ENCODE measurements around the gene TNFAIP3. TPM values are rescaled to one million over a fixed set of nuclear protein-coding genes. Genes with fewer than 3 reads are reported as not detected.

Gene TNFAIP3
- total and polyA plus RNA-seq, 2 of the 8 experiments (the other 6 are each of a cell fraction or from before 2014, with no cell fraction given), result 1.6 to 2.0 TPM

DNA sequence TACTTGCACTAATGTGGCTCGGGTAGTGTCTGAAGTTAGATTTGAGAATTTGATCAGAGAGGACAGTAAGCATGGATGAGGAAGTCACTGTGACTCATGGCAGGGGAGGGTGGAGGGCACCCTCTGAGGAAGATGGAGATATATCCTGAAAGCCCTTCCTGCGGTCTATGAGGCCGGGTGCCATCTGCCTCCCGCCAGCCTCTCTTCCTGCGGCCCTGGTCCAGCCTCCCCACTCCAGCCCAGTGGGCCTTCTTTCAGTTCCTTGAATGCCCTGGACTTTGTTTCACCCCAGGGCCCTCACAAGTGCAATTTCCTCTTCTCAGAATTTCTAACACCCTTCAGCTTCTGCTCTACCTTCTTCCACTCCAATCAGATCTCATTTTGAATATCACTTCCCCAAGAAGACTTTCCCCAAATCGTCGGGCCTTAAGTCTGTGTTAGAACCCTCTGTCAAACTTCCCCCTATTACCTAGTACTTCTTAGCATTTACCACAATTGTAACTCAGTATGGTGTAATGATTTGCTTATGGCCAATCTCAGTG is 20.2 kb upstream of the TNFAIP3 start:
- Histone ChIP-seq H2BK12ac (ENCODE audit: low read depth, low read length) (no peak overlapping the region), H3K79me1 (ENCODE audit: low read depth, low read length) (no peaks in the 10 kb centered on the region), H3K23ac (ENCODE audit: insufficient read length) (no peak overlapping the region), H3K4me2 (ENCODE audit: insufficient read depth in 1 of 2, low read depth in 2 of 2, low read length in 2 of 2) (no peak overlapping the region), H3K27ac (ENCODE audit: low read depth, low read length) (no peak overlapping the region), H3K18ac (ENCODE audit: extremely low read depth, low read length) (no peak overlapping the region), H3K4me1 (replicated peaks in 1 of 4; ENCODE audit: control insufficient read depth in 3 of 4, insufficient read depth in 4 of 4, low read length in 3 of 4) (no peaks in the 10 kb centered on the region), H3K56ac (replicated peaks; ENCODE audit: insufficient read length, low read depth, low read length) (no peak overlapping the region), H2BK15ac (ENCODE audit: low read length) (no peak overlapping the region), H3K4me3 (ENCODE audit: extremely low read depth in 1 of 4, insufficient read depth in 2 of 4, low read depth in 3 of 4, low read length in 4 of 4) (no peak overlapping the region), H2AK5ac (ENCODE audit: low read depth, low read length) (no peak overlapping the region), H3K27me3 (replicated peaks in 1 of 4; ENCODE audit: control insufficient read depth in 3 of 4, extremely low read depth in 1 of 4, insufficient read depth in 3 of 4, low read length in 3 of 4) (no peaks in the 10 kb centered on the region), H3K79me2 (ENCODE audit: control insufficient read depth in 1 of 2, insufficient read depth in 2 of 2, low read length in 2 of 2) (no peaks in the 10 kb centered on the region), H3K9ac (replicated peaks in 1 of 4; ENCODE audit: extremely low read depth in 1 of 4, low read depth in 3 of 4, low read length in 3 of 4) (no peak overlapping the region), H2AFZ (ENCODE audit: low read length) (no peak overlapping the region), H3K36me3 (ENCODE audit: control insufficient read depth in 2 of 4, insufficient read depth in 4 of 4, low read length in 3 of 4) (no peaks in the 10 kb centered on the region), H2BK5ac (ENCODE audit: low read depth, low read length) (no peak overlapping the region), H4K5ac (ENCODE audit: insufficient read length, low read depth, low read length) (no peak overlapping the region), H3K14ac (ENCODE audit: insufficient read length) (no peak overlapping the region), H4K8ac (ENCODE audit: extremely low read depth, insufficient read depth, low read length) (no peak overlapping the region), H3K23me2 (ENCODE audit: low read depth, low read length) (no peaks in the 10 kb centered on the region), H4K20me1 (replicated peaks in 1 of 2; ENCODE audit: control insufficient read depth in 1 of 2, insufficient read depth in 2 of 2, low read length in 2 of 2) (no peaks in the 10 kb centered on the region), H4K91ac (replicated peaks; ENCODE audit: insufficient read length, low read length) (no peak overlapping the region), H3K9me3 (ENCODE audit: insufficient read depth in 2 of 2, low read depth in 1 of 2, low read length in 1 of 2) (no peaks in the 10 kb centered on the region), H2BK120ac (replicated peaks; ENCODE audit: low read depth, low read length) (no peak overlapping the region), H3K4ac (replicated peaks; ENCODE audit: insufficient read length, low read depth, low read length) (no peak overlapping the region), H2BK20ac (ENCODE audit: low read length) (no peak overlapping the region)
- FAIRE-seq (no peak), DNase-seq (ENCODE audit: low read depth in 1 of 2, low spot score in 2 of 2) (no peak)
- CTCF ChIA-PET (ENCODE audit: partially characterized antibody), result interaction anchor here (0.6 to 1.2 kb wide), 3 partner anchors 16 to 1167 kb away, joined by 3 to 5 read pairs (median 3); no protein-coding TSS in a partner anchor
- TF ChIP-seq CTCF (IDR thresholded peaks at IDR 0.05; ENCODE audit: control extremely low read depth in 1 of 3, insufficient read depth in 1 of 3, low read depth in 1 of 3, low read length in 3 of 3), result no peak
- TF ChIP-seq YY1 (IDR thresholded peaks at IDR 0.05; ENCODE audit: low read depth, low read length), result no peak
- TF ChIP-seq EP300 (IDR thresholded peaks at IDR 0.05; ENCODE audit: borderline replicate concordance in 1 of 2, low read depth in 2 of 2, low read length in 2 of 2), result no peak
- WGBS, 2 experiments (ENCODE audit: extremely low coverage in 1 of 2, insufficient coverage in 1 of 2, insufficient read length in 1 of 2, insufficient replicate concordance in 2 of 2, low coverage in 1 of 2, low lambda C conversion rate in 2 of 2, missing lambda C conversion rate in 1 of 2), result 92% methylated on average over 5 of the region's 7 CpGs; no CpG with 5 or more reads in 1 of the 2 experiments
- POLR2A ChIA-PET (ENCODE audit: partially characterized antibody), result no interaction called here
